IPS DF 6.9 (cell line): Measurements from ENCODE around the gene ZNF763.
"Not testable (repeated sequence)": the region's sequence is repeated elsewhere in the genome, so short reads cannot be mapped to it uniquely, and the experiment has no call there.

ENCODE experiments used
- DNase-seq: peaks from one replicate; pipeline ENCODE4 v3.0.0-alpha.2; 2013; ENCODE audit warnings: low read depth, low spot score
- H3K27ac ChIP-seq: one replicate; pipeline ENCODE4 v1.5.1; 2013; ENCODE audit warnings: low read length, control low read depth
- H3K27me3 ChIP-seq: 2 replicates; pipeline ENCODE4 v1.6.1; 2013; ENCODE audit warnings: mild to moderate bottlenecking, low read length; ENCODE audit not compliant: control insufficient read depth, insufficient read depth
- H3K36me3 ChIP-seq: 2 replicates; pipeline ENCODE4 v1.6.1; 2013; ENCODE audit warnings: low read length; ENCODE audit not compliant: control insufficient read depth, insufficient read depth
- H3K4me1 ChIP-seq: 2 replicates; pipeline ENCODE4 v1.6.1; 2013; ENCODE audit warnings: low read length; ENCODE audit not compliant: control insufficient read depth, insufficient read depth
- H3K4me3 ChIP-seq: 2 replicates; pipeline ENCODE4 v1.5.1; 2013; ENCODE audit warnings: mild to moderate bottlenecking, low read length
- H3K9me3 ChIP-seq: 2 replicates; pipeline ENCODE4 v1.6.1; 2013; ENCODE audit warnings: low read length, inconsistent platforms; ENCODE audit not compliant: control insufficient read depth, insufficient read depth
- WGBS: extraction: QIAGEN DNeasy Blood & Tissue Kit; methylation state at CpG from one replicate; pipeline ENCODE4 v1.1.7; 2013; ENCODE audit warnings: mixed read lengths, missing lambda C conversion rate; ENCODE audit not compliant: insufficient read length, insufficient coverage; 5-methylcytosine and 5-hydroxymethylcytosine counted together

ZNF763 gene

DNA sequence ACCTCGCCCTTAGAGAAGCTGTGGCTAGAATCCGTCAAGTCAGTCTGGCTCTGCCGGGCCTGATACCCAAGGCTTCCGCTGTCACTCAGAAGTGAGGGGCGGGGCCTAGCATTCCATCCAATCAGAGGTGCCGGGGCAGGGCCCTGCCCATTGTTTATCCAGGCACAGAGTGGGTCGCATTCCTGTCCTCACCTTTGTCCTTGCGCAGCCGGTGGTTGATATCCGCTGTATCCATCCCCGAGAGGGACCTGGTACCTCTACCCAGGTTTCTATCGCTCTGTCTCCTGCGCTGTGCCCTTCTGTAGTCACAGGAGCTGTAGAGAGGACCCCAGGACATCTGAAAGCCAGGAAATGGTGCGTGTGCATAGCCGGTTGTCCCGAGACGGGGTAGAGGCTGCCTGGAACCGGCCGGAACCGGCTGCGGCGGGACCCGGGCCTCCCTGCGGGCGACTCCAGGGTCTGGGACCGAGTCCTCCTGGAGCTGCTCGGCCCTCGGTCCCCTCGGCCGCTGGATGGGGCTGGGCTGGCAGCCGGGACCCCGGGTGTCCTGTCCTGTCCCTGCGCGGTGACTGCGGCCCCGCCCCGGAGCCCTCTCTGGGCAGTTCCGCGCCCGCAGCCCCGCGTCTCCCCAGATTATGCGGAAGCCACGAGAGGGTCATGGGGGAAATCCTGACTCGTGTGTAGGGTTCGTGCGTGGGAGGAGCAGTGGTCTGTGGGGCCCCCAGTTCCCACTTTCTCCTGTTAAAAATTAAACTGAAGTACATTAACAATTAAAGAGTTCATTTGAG, at the start of gene ZNF763:
ZNF763 (plus strand) TSS at position 183 of the 788 bp plus-strand sequence; CDS start at position 352, 169 bp downstream.
- H3K4me3 ChIP-seq, result peak within 1 kb of the TSS; percentile 57

DNA sequence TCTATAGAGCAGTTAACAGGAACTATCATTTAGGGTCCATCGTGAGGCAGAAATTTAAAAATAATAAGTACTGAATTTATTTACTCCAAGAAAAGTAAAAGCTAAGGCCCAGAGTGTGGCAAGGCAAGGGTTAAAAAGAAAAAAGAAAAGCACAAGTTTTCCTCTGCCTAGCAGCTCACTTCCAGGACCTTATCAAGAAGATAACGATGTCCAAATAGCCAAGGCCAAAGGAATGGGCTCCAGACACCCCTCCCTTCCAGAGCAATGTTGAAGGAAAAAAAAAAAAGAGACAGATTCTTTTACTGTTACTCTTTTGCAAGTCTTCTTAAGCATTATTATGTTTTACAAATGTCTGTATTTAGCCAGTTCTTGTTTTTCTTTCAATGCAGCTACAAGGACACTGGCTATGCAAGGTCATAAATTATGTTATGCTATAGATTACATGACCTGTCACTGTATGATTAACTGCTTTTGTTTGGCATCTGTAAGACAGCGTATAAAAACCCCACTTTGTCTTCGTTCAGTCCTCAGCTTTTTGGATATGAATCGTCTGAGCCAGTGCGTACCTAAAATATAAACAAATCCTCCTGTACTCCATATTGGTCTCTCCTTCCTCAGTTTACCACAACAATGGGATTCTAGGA, 42.9 kb upstream of the ZNF763 start:
- DNase-seq, result no peak
- Histone ChIP-seq H3K4me1 (0 out of 2 replicates have a peak, but pooled peaks cover 1% of the 10 kb centered on the region), H3K27ac (no peak overlapping the region), H3K36me3 (no peaks in the 10 kb centered on the region), H3K4me3 (no peak overlapping the region), H3K27me3 (no peaks in the 10 kb centered on the region), H3K9me3 (no peaks in the 10 kb centered on the region; the same call in 1 of the 2 replicates)
- WGBS, result no CpG with 5 or more reads among the region's 6 CpGs

More for the DNA sequence above, at the start of gene ZNF763:
- Histone ChIP-seq H3K4me1 (peaks cover 2% of the 10 kb centered on the region; the same call in 1 of the 2 replicates), H3K36me3 (no peaks in the 10 kb centered on the region), H3K27ac (no peak within 1 kb of the TSS), H3K27me3 (no peaks in the 10 kb centered on the region), H3K9me3 (no peaks in the 10 kb centered on the region)
- peak; percentile 87 for DNase-seq
- WGBS, result no CpG with 5 or more reads among the region's 47 CpGs

DNA sequence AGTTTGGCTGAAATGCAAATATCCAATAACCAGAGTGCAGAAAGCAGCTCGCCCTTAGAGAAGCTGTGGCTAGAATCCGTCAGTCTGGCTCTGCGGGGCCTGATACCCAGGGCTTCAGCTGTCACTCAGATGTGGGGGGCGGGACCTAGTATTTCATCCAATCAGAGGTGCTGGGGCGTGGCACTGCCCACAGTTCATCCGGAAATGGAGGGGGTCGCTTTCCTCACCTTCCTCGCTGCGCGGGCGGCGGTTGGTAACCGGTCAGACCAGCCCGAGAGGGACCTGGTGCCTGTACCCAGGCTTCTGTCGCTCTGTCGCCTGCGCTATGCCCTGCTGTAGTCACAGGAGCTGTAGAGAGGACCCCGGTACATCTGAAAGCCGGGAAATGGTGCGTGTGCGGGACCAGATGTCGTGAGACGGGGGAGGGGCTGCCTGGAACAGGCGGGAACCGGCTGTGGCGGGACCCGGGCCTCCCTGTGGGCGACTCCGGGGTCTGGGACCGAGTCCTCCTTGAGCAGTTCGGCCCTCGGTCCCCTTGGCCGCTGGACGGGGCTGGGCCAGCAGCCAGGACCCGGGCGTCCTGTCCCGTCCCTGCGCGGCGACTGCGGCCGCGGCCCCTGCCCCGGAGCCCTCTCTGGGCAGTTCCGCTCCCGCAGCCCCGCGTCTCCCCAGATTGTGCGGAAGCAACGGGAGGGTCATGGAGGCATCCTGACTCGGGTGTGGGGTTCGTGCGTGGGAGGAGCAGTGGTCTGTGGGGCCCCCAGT, 39.8 kb upstream of the ZNF763 start, which contains the start of gene ZNF700:
ZNF700 (plus strand) TSS at position 222 of the 765 bp plus-strand sequence; CDS start at position 326, 104 bp downstream.
- Histone ChIP-seq H3K4me3 (peak within 1 kb of the TSS; percentile 58), H3K27ac (no peak within 1 kb of the TSS), H3K4me1 (0 out of 2 replicates have a peak, but pooled peaks cover 1% of the 10 kb centered on the region), H3K9me3 (no peaks in the 10 kb centered on the region; the same call in 1 of the 2 replicates), H3K27me3 (no peaks in the 10 kb centered on the region), H3K36me3 (no peaks in the 10 kb centered on the region)
- peak; percentile 75 for DNase-seq
- WGBS, result no CpG with 5 or more reads among the region's 53 CpGs

DNA sequence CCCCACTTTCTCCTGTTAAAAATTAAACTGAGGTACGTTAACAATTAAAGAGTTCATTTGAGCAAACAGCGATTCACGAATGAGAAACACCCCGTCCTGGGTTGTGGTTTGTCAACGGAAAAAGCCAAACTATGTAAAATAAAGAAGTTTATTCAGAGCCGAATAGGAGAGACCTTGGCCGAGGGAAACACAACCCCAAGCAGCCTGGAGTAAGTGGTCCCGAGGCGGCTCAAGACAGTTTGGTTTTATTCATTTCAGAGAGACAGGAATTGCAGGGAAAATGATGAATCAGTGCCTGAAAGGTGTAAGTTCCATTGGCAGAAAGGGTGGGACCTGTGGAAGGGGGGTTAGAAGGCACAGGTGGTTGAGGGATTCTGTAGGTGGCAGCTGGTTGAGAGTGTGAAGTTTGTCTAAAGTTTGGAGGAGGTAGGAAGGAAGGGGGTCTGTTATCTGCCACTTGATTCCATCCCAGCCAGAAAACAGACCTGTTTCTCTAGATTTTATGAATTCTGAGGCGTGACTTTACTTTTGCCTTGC, 39.1 kb upstream of the ZNF763 start:
- H3K4me1 ChIP-seq, H3K9me3 ChIP-seq, H3K27me3 ChIP-seq, H3K36me3 ChIP-seq, H3K27ac ChIP-seq, DNase-seq: not testable (repeated sequence)
- no CpG with 5 or more reads among the region's 10 CpGs for WGBS
- H3K4me3 ChIP-seq, result peak overlapping the region; percentile 58; the same call in 1 of the 2 replicates

DNA sequence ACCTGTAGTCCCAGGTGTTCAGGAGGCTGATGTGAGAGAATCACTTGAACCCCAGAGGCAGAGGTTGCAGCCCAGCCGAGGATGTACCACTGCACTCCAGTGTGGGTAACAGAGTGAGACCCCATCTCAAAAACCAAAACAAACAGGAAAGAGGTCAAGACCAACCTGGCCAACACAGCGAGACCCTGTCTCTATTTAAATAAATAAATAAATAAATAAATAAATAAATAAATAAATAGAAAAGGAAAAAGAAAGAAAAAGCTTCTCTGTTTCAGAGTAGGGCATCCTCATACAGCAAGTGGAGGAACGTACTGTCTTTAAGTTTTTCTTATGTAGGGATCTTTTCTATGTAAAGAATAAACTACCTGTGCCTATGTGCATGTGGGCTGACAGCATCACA, 37.6 kb upstream of the ZNF763 start:
- no peaks in the 10 kb centered on the region for H3K27me3 ChIP-seq
- no peaks in the 10 kb centered on the region for H3K9me3 ChIP-seq
- no peaks in the 10 kb centered on the region for H3K36me3 ChIP-seq
- DNase-seq, result no peak
- 0 out of 2 replicates have a peak, but pooled peaks cover 1% of the 10 kb centered on the region for H3K4me1 ChIP-seq
- no peak overlapping the region for H3K27ac ChIP-seq
- no peak overlapping the region for H3K4me3 ChIP-seq
- WGBS, result no CpG with 5 or more reads among the region's 3 CpGs

DNA sequence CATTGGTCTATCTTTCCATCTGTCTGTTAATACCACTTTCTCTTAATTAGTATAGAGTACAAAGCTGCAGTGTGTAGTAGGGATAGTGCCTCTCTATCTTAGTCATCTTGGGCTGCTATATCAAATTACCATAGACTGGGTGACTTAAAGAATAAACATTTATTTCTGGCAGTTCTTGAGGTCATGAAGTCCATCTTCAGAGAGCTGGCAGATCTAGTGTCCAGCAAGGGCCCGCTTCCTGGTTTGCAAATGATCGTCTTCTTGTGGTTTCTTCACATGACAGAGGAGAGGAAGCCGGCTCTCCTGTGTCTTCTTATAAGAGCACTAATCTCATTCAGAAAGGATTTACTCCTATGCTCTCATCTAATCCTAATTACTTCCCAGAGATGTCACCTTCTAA, 33.8 kb upstream of the ZNF763 start:
- Histone ChIP-seq H3K36me3 (no peaks in the 10 kb centered on the region), H3K27ac (no peak overlapping the region), H3K27me3 (no peaks in the 10 kb centered on the region), H3K4me3 (no peak overlapping the region), H3K9me3 (no peaks in the 10 kb centered on the region; the same call in 1 of the 2 replicates), H3K4me1 (no peaks in the 10 kb centered on the region)
- no peak for DNase-seq
- no CpG with 5 or more reads among the region's 3 CpGs for WGBS

DNA sequence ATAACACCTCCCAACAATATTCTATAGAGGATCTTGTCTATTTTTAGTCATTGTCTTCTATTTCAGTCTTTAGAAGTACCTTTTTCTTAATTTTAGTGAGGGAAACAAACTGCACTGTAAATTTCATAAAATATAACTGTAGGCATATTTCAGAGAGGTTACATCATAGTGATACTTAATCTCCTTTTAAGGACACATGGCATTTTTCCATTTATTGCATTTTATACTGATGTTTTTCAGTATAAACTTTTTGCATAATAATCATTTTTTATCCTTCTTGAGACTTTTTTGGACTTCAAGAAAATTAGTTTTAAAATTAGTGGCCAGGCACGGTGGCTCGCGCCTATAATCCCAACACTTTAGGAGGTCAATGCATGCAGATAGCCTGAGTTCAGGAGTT, 33.3 kb upstream of the ZNF763 start:
- H3K27me3 ChIP-seq, result no peaks in the 10 kb centered on the region
- no peak overlapping the region for H3K4me3 ChIP-seq
- H3K27ac ChIP-seq, result no peak overlapping the region
- no peaks in the 10 kb centered on the region for H3K36me3 ChIP-seq
- no peak for DNase-seq
- H3K9me3 ChIP-seq, result no peaks in the 10 kb centered on the region; the same call in 1 of the 2 replicates
- no peaks in the 10 kb centered on the region for H3K4me1 ChIP-seq
- WGBS, result no CpG with 5 or more reads among the region's 3 CpGs

DNA sequence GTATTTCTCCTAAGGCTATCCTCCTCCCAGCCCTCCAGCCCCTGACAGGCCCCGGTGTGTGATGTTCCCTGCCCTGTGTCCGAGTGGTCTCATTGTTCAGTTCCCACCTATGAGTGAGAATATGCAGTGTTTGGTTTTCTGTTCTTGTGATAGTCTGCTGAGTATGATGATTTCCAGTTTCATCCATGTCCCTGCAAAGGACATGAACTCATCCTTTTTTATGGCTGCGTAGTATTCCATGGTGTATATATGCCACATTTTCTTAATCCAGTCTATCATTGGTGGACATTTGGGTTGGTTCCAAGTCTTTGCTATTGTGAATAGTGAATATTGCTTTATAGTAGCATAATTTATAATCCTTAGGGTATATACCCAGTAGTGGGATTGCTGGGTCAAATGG, 29.0 kb upstream of the ZNF763 start:
- H3K4me3 ChIP-seq, H3K4me1 ChIP-seq, H3K27ac ChIP-seq, H3K27me3 ChIP-seq, DNase-seq, H3K9me3 ChIP-seq, H3K36me3 ChIP-seq: not testable (repeated sequence)
- no CpG with 5 or more reads among the region's 3 CpGs for WGBS

DNA sequence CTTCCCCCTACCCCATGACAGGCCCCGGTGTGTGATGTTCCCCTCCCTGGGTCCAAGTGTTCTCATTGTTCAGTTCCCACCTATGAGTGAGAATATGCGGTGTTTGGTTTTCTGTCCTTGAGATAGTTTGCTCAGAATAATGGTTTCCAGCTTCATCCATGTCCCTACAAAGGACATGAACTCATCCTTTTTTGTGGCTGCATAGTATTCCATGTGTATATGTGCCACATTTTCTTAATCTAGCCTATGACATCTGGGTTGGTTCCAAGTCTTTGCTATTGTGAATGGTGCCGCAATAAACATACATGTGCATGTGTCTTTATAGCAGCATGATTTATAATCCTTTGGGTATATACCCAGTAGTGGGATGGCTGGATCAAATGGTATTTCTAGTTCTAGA, 26.5 kb upstream of the ZNF763 start:
- not testable (repeated sequence) for DNase-seq, H3K36me3 ChIP-seq, H3K27ac ChIP-seq, H3K4me1 ChIP-seq, H3K4me3 ChIP-seq, H3K27me3 ChIP-seq, H3K9me3 ChIP-seq
- WGBS, result no CpG with 5 or more reads among the region's 3 CpGs

DNA sequence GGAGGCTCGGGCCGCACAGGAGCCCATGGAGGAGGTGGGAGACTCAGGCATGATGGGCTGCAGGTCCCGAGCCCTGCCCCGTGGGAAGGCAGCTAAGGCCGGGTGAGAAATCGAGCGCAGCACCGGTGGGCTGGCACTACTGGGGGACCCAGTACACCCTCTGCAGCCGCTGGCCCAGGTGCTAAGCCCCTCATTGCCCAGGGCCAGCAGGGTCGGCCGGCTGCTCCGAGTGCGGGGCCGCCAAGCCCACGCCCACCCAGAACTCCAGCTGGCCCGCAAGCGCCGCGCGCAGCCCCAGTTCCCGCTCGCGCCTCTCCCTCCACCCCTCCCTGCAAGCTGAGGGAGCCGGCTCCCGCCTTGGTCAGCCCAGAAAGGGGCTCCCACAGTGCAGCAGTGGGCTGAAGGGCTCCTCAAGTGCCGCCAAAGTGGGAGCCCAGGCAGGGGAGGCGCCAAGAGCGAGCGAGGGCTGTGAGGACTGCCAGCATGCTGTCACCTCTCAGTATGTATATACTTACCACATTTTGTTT, 23.4 kb upstream of the ZNF763 start:
- H3K4me1 ChIP-seq, H3K27ac ChIP-seq, H3K4me3 ChIP-seq, H3K36me3 ChIP-seq, DNase-seq, H3K27me3 ChIP-seq: not testable (repeated sequence)
- H3K9me3 ChIP-seq, result peaks cover 19% of the 10 kb centered on the region
- WGBS, result no CpG with 5 or more reads among the region's 29 CpGs
